WTC11 (cell line): Measurements from ENCODE around the gene ST8SIA4. TPM values are rescaled to one million over a fixed set of nuclear protein-coding genes. Genes with fewer than 3 reads are reported as not detected.

Experiments used
- ATAC-seq: fragments of 200-7000 bp; cut with Tn5 transposase; 2 replicates; pipeline ENCODE4 v1.10.0; 2021; ENCODE audit warnings: mild to moderate bottlenecking, moderate library complexity
- CTCF ChIA-PET: fragments of 300-600 bp; sonication (Branson Sonifier 250); formaldehyde crosslinking; loops from one replicate; lab custom pipeline; 2021; ENCODE audit warnings: antibody characterized with exemption; lab: Charles Lee
- POLR2A ChIA-PET: fragments of 350-600 bp; sonication (Branson Sonifier 250); formaldehyde crosslinking; loops from one replicate; lab custom pipeline; 2021; ENCODE audit warnings: antibody characterized with exemption; lab: Charles Lee
- DNase-seq: peaks from one replicate; pipeline ENCODE4 v3.0.0; 2021; ENCODE audit warnings: low spot score
- H3K27ac Mint-ChIP-seq: 2 replicates; pipeline ENCODE4 v1.8.0; 2021; ENCODE audit warnings: mixed read lengths
- H3K27me3 Mint-ChIP-seq: 2 replicates; pipeline ENCODE4 v1.8.0; 2021; ENCODE audit warnings: low read depth, mild to moderate bottlenecking, moderate library complexity, mixed read lengths
- H3K36me3 Mint-ChIP-seq: 2 replicates; pipeline ENCODE4 v1.8.0; 2021; ENCODE audit warnings: mixed read lengths
- H3K4me1 Mint-ChIP-seq: 2 replicates; pipeline ENCODE4 v1.8.0; 2022; ENCODE audit warnings: mixed read lengths
- H3K4me3 Mint-ChIP-seq: 2 replicates; pipeline ENCODE4 v1.8.0; 2021; ENCODE audit warnings: mild to moderate bottlenecking, moderate library complexity, mixed read lengths
- H3K9me3 Mint-ChIP-seq: 2 replicates; pipeline ENCODE4 v1.8.0; 2021; ENCODE audit warnings: mixed read lengths
- EMX1 ChIP-seq: fragments of 250-450 bp; sonication (Bioruptor Pico); IDR thresholded peaks from 2 replicates; pipeline ENCODE4 v1.8.0; 2021; ENCODE audit warnings: mild to moderate bottlenecking
- FOXJ3 ChIP-seq: sonication (generic); formaldehyde crosslinking; IDR thresholded peaks from 2 replicates; pipeline ENCODE4 v1.9.0; 2021; ENCODE audit warnings: missing genetic modification reagents, mild to moderate bottlenecking, borderline replicate concordance
- FOXK1 ChIP-seq: sonication (generic); formaldehyde crosslinking; IDR thresholded peaks from 2 replicates; pipeline ENCODE4 v1.8.0; 2022; ENCODE audit warnings: mild to moderate bottlenecking, moderate library complexity, missing genetic modification reagents
- JAZF1 ChIP-seq: fragments of 250-450 bp; sonication (Bioruptor Pico); IDR thresholded peaks from 2 replicates; pipeline ENCODE4 v1.9.0; 2021; ENCODE audit warnings: moderate library complexity, mild to moderate bottlenecking, inconsistent platforms
- NR1H2 ChIP-seq: sonication (generic); formaldehyde crosslinking; IDR thresholded peaks from 2 replicates; pipeline ENCODE4 v1.9.0; 2021; ENCODE audit warnings: mild to moderate bottlenecking, moderate library complexity, missing genetic modification reagents
- PRRX2 ChIP-seq: fragments of 250-450 bp; sonication (Bioruptor Pico); IDR thresholded peaks from 2 replicates; pipeline ENCODE4 v1.8.0; 2021; ENCODE audit warnings: mild to moderate bottlenecking
- ZBTB21 ChIP-seq: sonication (generic); formaldehyde crosslinking; IDR thresholded peaks from 2 replicates; pipeline ENCODE4 v1.8.1; 2023; ENCODE audit warnings: mild to moderate bottlenecking, missing genetic modification reagents, borderline replicate concordance
- ZNF416 ChIP-seq: fragments of 250-450 bp; sonication (Bioruptor Pico); IDR thresholded peaks from 2 replicates; pipeline ENCODE4 v1.9.0; 2021; ENCODE audit warnings: mild to moderate bottlenecking, inconsistent platforms
- ZNF423 ChIP-seq: fragments of 250-450 bp; sonication (Bioruptor Pico); IDR thresholded peaks from 2 replicates; pipeline ENCODE4 v2.1.2; 2022; ENCODE audit warnings: mild to moderate bottlenecking, moderate library complexity
- total RNA-seq: library from RNA; stranded (reverse); gene quantifications from 3 replicates; pipeline ENCODE4 v1.2.3, GENCODE V29; 2021
- TF ChIP-seq, protein P1 (sequence below): sonication (generic); formaldehyde crosslinking; IDR thresholded peaks from 2 replicates; pipeline ENCODE4 v1.8.0; 2022; ENCODE audit warnings: mild to moderate bottlenecking, missing genetic modification reagents
- TF ChIP-seq, protein P2 (sequence below): sonication (generic); formaldehyde crosslinking; IDR thresholded peaks from 2 replicates; pipeline ENCODE4 v1.8.1; 2023; ENCODE audit warnings: mild to moderate bottlenecking, moderate library complexity, missing genetic modification reagents
- TF ChIP-seq, protein P3 (sequence below): sonication (generic); formaldehyde crosslinking; IDR thresholded peaks from 2 replicates; pipeline ENCODE4 v1.8.1; 2022; ENCODE audit warnings: low read depth, missing genetic modification reagents, borderline replicate concordance
- TF ChIP-seq, protein P4 (sequence below): sonication (generic); formaldehyde crosslinking; IDR thresholded peaks from 2 replicates; pipeline ENCODE4 v1.8.0; 2022; ENCODE audit warnings: mild to moderate bottlenecking, missing genetic modification reagents
- TF ChIP-seq, protein P5 (sequence below): sonication (generic); formaldehyde crosslinking; IDR thresholded peaks from 2 replicates; pipeline ENCODE4 v1.8.0; 2023; ENCODE audit warnings: missing genetic modification reagents
- TF ChIP-seq, protein P6 (sequence below): sonication (generic); formaldehyde crosslinking; IDR thresholded peaks from 2 replicates; pipeline ENCODE4 v1.8.0; 2022; ENCODE audit warnings: mild to moderate bottlenecking, missing genetic modification reagents
- TF ChIP-seq, protein P7 (sequence below): sonication (generic); formaldehyde crosslinking; IDR thresholded peaks from 2 replicates; pipeline ENCODE4 v1.8.0; 2022; ENCODE audit warnings: mild to moderate bottlenecking, missing genetic modification reagents
- TF ChIP-seq, protein P8 (sequence below): sonication (generic); formaldehyde crosslinking; IDR thresholded peaks from 2 replicates; pipeline ENCODE4 v1.8.1; 2022; ENCODE audit warnings: low read depth, mild to moderate bottlenecking, moderate library complexity, missing genetic modification reagents, borderline replicate concordance

The ST8SIA4 gene
- total RNA-seq, 1 experiment from 2014 or later, result 1.3 TPM

DNA sequence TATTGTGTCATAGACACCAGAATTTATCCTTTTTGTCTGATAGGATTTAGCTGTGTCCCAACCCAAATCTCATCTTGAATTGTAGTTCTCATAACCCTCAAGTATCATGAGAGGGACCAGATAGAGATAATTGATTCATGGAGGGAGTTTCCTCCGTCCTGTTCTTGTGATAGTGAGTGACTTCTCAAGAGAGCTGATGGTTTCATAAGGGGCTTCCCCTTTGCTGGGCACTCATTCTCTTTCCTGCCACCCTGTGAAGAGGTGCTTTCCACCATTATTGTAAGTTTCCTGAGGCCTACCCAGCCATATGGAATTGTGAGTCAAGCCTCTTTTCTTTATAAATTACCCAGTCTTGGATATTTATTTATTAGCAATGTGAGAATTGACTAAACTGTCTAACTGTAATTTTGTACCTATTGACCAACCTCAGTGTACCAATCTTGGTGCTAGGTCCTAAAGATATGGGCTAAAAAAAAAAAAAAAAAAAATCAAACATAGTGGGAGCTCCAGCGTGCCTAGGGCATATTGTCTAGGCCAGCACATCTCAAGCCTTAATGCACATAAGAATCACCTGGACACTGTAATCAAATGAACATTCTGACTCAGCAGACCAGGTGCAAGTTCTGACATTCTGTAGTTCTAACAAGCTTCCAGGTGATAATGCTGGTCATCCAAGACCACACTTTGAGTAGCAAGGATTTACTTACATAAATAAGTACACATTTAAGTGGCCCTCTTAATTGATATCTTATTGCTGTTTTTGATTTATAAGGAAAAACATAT is 30.5 kb downstream of the ST8SIA4 start:
- no peak for DNase-seq
- Mint-ChIP-seq H3K36me3 (no peaks in the 10 kb centered on the region), H3K4me1 (peaks cover 7% of the 10 kb centered on the region), H3K27ac (no peak overlapping the region), H3K27me3 (no peaks in the 10 kb centered on the region), H3K4me3 (no peak overlapping the region), H3K9me3 (0 out of 2 replicates have a peak, but pooled peaks cover 4% of the 10 kb centered on the region)
- POLR2A ChIA-PET, result no interaction called here
- TF ChIP-seq, protein P1, sequence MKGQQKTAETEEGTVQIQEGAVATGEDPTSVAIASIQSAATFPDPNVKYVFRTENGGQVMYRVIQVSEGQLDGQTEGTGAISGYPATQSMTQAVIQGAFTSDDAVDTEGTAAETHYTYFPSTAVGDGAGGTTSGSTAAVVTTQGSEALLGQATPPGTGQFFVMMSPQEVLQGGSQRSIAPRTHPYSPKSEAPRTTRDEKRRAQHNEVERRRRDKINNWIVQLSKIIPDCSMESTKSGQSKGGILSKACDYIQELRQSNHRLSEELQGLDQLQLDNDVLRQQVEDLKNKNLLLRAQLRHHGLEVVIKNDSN (CRISPR knock-in tag), result no peak
- TF ChIP-seq, protein P2, sequence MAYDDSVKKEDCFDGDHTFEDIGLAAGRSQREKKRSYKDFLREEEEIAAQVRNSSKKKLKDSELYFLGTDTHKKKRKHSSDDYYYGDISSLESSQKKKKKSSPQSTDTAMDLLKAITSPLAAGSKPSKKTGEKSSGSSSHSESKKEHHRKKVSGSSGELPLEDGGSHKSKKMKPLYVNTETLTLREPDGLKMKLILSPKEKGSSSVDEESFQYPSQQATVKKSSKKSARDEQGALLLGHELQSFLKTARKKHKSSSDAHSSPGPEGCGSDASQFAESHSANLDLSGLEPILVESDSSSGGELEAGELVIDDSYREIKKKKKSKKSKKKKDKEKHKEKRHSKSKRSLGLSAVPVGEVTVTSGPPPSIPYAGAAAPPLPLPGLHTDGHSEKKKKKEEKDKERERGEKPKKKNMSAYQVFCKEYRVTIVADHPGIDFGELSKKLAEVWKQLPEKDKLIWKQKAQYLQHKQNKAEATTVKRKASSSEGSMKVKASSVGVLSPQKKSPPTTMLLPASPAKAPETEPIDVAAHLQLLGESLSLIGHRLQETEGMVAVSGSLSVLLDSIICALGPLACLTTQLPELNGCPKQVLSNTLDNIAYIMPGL (CRISPR knock-in tag), result no peak
- TF ChIP-seq, protein P3, sequence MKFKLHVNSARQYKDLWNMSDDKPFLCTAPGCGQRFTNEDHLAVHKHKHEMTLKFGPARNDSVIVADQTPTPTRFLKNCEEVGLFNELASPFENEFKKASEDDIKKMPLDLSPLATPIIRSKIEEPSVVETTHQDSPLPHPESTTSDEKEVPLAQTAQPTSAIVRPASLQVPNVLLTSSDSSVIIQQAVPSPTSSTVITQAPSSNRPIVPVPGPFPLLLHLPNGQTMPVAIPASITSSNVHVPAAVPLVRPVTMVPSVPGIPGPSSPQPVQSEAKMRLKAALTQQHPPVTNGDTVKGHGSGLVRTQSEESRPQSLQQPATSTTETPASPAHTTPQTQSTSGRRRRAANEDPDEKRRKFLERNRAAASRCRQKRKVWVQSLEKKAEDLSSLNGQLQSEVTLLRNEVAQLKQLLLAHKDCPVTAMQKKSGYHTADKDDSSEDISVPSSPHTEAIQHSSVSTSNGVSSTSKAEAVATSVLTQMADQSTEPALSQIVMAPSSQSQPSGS (CRISPR knock-in tag), result no peak
- TF ChIP-seq FOXJ3 (CRISPR knock-in tag) (no peak), EMX1 (no peak), PRRX2 (CRISPR knock-in tag) (no peak), ZBTB21 (CRISPR knock-in tag) (no peak), ZNF416 (CRISPR knock-in tag) (no peak), ZNF423 (no peak), JAZF1 (CRISPR knock-in tag) (no peak), NR1H2 (CRISPR knock-in tag) (no peak), FOXK1 (CRISPR knock-in tag) (no peak)
- TF ChIP-seq, protein P4, sequence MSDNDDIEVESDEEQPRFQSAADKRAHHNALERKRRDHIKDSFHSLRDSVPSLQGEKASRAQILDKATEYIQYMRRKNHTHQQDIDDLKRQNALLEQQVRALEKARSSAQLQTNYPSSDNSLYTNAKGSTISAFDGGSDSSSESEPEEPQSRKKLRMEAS (CRISPR knock-in tag), result no peak
- TF ChIP-seq, protein P5, sequence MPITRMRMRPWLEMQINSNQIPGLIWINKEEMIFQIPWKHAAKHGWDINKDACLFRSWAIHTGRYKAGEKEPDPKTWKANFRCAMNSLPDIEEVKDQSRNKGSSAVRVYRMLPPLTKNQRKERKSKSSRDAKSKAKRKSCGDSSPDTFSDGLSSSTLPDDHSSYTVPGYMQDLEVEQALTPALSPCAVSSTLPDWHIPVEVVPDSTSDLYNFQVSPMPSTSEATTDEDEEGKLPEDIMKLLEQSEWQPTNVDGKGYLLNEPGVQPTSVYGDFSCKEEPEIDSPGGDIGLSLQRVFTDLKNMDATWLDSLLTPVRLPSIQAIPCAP (CRISPR knock-in tag), result no peak
- TF ChIP-seq, protein P6, sequence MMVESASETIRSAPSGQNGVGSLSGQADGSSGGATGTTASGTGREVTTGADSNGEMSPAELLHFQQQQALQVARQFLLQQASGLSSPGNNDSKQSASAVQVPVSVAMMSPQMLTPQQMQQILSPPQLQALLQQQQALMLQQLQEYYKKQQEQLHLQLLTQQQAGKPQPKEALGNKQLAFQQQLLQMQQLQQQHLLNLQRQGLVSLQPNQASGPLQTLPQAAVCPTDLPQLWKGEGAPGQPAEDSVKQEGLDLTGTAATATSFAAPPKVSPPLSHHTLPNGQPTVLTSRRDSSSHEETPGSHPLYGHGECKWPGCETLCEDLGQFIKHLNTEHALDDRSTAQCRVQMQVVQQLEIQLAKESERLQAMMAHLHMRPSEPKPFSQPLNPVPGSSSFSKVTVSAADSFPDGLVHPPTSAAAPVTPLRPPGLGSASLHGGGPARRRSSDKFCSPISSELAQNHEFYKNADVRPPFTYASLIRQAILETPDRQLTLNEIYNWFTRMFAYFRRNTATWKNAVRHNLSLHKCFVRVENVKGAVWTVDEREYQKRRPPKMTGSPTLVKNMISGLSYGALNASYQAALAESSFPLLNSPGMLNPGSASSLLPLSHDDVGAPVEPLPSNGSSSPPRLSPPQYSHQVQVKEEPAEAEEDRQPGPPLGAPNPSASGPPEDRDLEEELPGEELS (CRISPR knock-in tag), result no peak
- TF ChIP-seq, protein P7, sequence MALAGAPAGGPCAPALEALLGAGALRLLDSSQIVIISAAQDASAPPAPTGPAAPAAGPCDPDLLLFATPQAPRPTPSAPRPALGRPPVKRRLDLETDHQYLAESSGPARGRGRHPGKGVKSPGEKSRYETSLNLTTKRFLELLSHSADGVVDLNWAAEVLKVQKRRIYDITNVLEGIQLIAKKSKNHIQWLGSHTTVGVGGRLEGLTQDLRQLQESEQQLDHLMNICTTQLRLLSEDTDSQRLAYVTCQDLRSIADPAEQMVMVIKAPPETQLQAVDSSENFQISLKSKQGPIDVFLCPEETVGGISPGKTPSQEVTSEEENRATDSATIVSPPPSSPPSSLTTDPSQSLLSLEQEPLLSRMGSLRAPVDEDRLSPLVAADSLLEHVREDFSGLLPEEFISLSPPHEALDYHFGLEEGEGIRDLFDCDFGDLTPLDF (CRISPR knock-in tag), result no peak
- TF ChIP-seq, protein P8, sequence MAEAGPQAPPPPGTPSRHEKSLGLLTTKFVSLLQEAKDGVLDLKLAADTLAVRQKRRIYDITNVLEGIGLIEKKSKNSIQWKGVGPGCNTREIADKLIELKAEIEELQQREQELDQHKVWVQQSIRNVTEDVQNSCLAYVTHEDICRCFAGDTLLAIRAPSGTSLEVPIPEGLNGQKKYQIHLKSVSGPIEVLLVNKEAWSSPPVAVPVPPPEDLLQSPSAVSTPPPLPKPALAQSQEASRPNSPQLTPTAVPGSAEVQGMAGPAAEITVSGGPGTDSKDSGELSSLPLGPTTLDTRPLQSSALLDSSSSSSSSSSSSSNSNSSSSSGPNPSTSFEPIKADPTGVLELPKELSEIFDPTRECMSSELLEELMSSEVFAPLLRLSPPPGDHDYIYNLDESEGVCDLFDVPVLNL (CRISPR knock-in tag), result no peak
- CTCF ChIA-PET, result no interaction called here
- no peak for ATAC-seq
